ENCODE results near the gene TOMM5.

- TF ChIP-seq CTCF (conservative IDR thresholded peaks at IDR 0.05 in 1 of 2, IDR thresholded peaks at IDR 0.05 in 1 of 2; ENCODE audit: low read depth in 1 of 2, low read length in 2 of 2) = no peak
- no peak for TF ChIP-seq EZH2 (IDR thresholded peaks at IDR 0.05; ENCODE audit: low read length, missing control alignments)
Measured at GRCh38 chr9:37608250-37608649, 15.9 kb upstream of the TOMM5 start.
